Activated CD4-positive, alpha-beta T cell treated with anti-CD3 and anti-CD28 coated beads for 4 hours (primary cell): ENCODE results near the gene TSPAN31.

ENCODE experiments used
- DNase-seq, 2 donors: peaks; one replicate each; pipeline ENCODE4 v3.0.0-alpha.2; 2020

The TSPAN31 gene

GRCh38 chr12:57722716-57723629 lies 21.9 kb upstream of the TSPAN31 start:
- DNase-seq = no peak

GRCh38 chr12:57723630-57723962 lies 21.2 kb upstream of the TSPAN31 start:
- no peak for DNase-seq

GRCh38 chr12:57724003-57724935 lies 20.6 kb upstream of the TSPAN31 start:
- no peak for DNase-seq

- DNase-seq = no peak
Observed at GRCh38 chr12:57724936-57725740, 19.7 kb upstream of the TSPAN31 start.

- no peak for DNase-seq
Observed at GRCh38 chr12:57725851-57726150, 19.0 kb upstream of the TSPAN31 start.

GRCh38 chr12:57726151-57726883 lies 18.5 kb upstream of the TSPAN31 start:
- no peak for DNase-seq

GRCh38 chr12:57726884-57727757 lies 17.7 kb upstream of the TSPAN31 start:
- no peak for DNase-seq

- no peak for DNase-seq
Observed at GRCh38 chr12:57727758-57728395, 17.0 kb upstream of the TSPAN31 start.

GRCh38 chr12:57729321-57729844 lies 15.5 kb upstream of the TSPAN31 start:
- no peak for DNase-seq

GRCh38 chr12:57730336-57731067 lies 14.3 kb upstream of the TSPAN31 start:
- DNase-seq = no peak

GRCh38 chr12:57731411-57732080 lies 13.3 kb upstream of the TSPAN31 start:
- DNase-seq = no peak

GRCh38 chr12:57732270-57732669 lies 12.6 kb upstream of the TSPAN31 start:
- DNase-seq = no peak

- no peak for DNase-seq
Observed at GRCh38 chr12:57732726-57733593, 11.9 kb upstream of the TSPAN31 start.

- DNase-seq = no peak
Observed at GRCh38 chr12:57733928-57734327, 10.9 kb upstream of the TSPAN31 start.

GRCh38 chr12:57734591-57734990 lies 10.2 kb upstream of the TSPAN31 start:
- DNase-seq = no peak

GRCh38 chr12:57735198-57735855 lies 9.5 kb upstream of the TSPAN31 start:
- no peak for DNase-seq

GRCh38 chr12:57735952-57736740 lies 8.7 kb upstream of the TSPAN31 start:
- no peak for DNase-seq
